Stimulated activated CD4-positive, alpha-beta T cell treated with anti-CD3 and anti-CD28 coated beads, Interleukin-4, amount 100 ng/mL, for 1 hour (primary cell): ENCODE data around the gene ARFIP1.
A peak's percentile ranks its signal among the peaks of the same experiment; 100 is the strongest.

Experiments
- DNase-seq: peaks from one replicate; pipeline ENCODE4 v3.0.0-alpha.2; 2020

ARFIP1 gene

DNA sequence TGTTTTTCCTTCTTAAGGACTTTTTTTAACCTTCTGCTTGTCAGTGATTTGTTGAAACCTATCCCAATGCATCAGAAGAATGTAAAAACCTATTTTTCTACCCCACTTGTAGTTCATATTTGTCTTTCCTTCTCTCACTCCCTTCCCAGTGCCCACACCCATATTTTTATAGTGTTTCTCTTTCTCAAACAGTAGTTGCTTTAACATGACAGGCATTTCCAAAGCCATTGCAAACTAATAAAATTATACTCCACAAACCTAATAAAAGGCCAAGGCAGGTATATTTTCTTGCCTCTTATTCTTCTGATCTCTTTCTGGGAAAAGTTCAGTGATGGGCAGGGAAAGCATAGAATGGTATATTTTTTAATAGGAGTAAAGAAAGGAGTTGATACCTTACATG is 120.6 kb downstream of the ARFIP1 start:
- no peak for DNase-seq

GRCh38 chr4:152901205-152901604 is 121.5 kb downstream of the ARFIP1 start:
- DNase-seq = no peak

GRCh38 chr4:152903658-152904057 is 123.9 kb downstream of the ARFIP1 start:
- no peak for DNase-seq

GRCh38 chr4:152909901-152910300 is 130.1 kb downstream of the ARFIP1 start:
- DNase-seq = no peak

DNA sequence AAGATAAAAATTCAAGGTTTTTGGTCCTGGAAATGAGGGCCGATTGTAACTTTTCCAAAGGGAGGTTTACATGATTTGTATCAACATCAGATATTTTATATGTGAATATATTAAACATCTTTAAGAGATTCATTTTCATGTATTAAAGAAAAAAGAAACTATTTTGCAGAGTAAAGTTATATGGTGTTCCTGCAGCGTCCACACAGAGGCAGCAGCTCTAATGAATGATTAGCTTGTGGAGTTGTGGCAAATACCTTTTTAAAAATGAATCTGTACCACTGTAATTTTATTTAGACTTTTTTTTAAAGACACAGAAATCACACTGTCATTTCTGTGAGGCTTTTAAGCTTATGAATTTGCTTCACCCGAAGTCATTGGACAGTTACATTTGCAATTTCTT is 130.8 kb downstream of the ARFIP1 start:
- DNase-seq = no peak

DNA sequence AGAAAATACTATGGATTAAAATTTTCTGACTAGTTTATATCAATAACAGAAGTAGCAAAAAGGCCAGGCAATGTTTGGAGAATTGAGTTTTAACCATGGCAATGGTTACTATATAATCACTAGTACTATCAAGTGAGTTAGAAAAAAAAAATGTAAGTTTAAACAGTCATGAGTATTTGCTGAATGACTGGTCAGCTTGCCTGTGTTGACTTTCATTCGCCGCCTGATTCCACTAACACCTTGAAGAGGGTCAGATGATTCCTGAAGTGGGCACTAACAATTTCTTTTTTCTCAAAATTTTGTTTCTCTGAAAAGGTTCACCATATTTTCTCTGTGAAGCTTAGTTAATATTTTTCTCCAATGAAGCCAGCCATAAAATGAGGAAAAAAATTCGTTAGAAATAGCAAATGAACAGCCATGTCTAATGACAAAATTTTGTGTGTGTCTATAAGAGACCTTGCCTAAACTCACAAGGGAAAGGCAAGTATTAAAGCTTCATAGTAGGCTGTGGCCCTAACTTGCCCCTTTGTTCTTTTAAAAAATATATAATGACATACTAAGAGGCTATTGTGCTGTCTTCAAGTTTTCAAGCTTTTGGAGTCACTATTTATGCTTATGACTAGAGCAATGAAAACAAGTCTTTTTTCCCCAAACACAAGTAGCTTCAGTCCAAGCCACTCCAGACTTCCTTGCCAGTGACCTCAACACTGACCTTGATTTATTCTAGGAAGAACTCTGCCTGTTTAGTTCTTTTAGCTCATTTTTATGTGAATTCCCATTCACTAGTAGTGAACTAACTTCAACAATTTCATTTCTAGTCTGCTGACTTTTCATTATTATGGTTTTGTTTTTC is 138.0 kb downstream of the ARFIP1 start:
- DNase-seq = no peak

DNA sequence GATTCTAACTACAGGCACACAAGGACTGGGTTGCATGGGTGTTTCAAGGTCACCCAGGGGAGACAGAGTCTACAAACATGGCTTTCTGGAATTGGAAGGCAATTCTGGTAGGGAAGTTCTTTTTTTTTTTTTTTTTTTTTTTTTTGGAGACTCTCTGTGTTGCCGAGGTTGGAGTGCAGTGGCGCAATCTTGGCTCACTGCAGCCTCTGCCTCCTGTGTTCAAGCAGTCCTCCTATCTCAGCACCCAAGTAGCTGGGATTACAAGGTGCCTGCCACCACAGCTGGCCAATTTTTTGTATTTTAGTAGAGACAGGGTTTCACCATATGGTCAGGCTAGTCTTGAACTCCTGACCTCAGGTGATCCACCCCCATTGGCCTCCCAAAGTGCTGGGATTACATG is 140.1 kb downstream of the ARFIP1 start:
- DNase-seq = no peak

DNA sequence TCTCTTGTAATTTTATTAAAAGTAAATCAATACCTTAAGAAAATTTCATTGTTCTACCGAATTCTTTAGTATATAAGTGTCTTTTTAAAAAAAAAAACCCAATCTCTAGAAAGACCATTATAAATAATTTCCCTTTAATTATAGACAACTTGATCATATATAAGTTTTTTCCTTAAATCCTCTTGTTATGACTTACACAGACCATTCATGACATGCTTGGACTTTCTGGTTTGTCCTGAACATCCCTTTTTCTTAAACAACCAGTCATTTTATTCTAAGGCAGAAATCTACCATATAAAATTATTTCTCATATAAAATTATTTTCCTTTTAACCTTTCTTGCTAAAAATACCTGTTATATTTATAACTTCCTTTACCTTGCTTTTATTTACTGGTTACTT is 141.0 kb downstream of the ARFIP1 start:
- DNase-seq = no peak

- DNase-seq = no peak
Observed at GRCh38 chr4:152921284-152921683, 141.5 kb downstream of the ARFIP1 start.

DNA sequence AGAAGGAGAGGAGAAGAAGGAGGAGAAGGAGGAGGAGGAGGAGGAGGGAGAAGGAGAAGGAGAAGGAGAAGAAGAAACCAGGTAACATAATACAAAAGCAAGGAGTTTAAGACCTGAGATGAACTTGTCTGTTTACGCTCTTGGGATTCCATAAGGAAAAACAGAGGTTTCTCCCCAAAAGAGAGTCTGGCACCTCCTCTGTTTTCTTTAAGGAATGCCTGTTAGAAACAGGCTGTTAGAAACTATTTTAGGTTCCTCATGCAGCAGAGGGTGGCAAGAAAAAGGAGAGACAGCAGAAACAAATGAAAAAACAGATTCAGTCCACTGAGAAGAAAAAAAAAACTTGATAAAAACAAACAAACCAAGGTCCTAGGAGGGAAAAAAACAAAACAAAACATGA is 146.1 kb downstream of the ARFIP1 start:
- DNase-seq = no peak

GRCh38 chr4:152926959-152927358 is 147.2 kb downstream of the ARFIP1 start:
- no peak for DNase-seq

GRCh38 chr4:152927737-152928136 is 148.0 kb downstream of the ARFIP1 start:
- DNase-seq = no peak

- DNase-seq = no peak
Observed at GRCh38 chr4:152928286-152928685, 148.5 kb downstream of the ARFIP1 start.

DNA sequence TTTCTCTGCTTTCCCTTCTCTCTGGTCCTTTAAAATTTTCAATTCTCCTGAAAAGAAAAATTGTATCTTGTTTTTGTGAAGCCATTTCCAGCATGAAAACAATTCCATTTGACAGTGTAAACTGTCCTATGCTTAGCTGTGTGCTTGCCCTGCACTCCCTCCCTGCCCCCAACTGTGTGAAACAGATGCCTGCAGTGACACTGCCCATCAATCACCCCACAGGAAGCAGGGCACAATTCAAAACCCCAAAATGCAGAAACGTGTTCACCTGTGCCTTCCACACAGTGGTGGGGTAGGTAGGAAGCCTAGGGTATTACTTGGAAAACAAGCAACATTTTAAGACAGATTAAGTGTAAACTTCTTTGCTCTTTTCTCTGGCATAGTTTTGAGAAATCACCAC is 150.1 kb downstream of the ARFIP1 start:
- DNase-seq = no peak

GRCh38 chr4:152935143-152935542 is 155.4 kb downstream of the ARFIP1 start:
- DNase-seq = no peak

DNA sequence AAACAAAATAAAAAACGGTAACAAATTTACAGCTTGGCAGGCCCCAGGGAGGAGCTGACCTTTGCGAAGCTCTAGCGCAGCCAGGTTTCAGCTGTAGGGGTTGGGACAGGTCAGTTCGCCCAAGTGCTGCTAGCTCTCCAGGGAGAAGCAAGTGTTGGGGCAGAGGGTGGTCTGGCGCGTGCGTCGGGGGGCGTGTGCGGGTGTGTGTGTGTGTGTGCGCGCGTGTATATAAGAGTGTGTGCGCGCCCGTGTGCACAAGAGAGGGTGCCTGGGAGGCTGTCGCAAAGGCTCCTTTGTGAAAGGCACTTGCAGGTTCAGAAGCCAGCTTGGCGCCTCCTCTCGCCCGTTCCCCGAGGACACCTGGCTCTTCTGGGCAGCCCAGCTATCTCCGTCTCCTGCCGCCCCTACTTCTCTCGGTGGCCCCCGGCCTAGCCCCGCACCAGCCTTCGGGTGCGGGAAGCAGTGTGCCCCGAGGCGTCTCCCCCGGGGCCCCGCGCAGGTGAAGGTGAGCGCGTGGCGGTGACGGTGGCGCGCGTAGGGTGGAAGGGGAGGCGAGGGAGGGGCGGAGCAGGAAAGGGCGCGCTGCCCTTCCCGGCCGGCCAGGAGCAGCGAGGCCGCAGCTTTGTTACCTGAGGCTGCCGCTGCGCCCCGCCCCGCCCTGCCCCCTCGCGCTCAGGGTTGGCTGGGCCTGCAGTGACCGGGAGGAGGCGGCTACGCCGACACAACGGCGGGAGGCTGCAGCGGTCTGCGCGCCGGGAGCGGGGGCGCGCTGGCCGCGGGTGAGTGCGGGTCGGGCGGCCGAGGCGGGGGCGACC is 156.1 kb downstream of the ARFIP1 start, which contains the start of gene FHDC1:
Gene FHDC1, plus strand, starts transcription at position 693 of the 815 bp plus-strand sequence. CDS start 6,735 bp downstream, outside the sequence.
- DNase-seq = peak; percentile 7

- DNase-seq = peak; percentile 7
Observed at GRCh38 chr4:152936446-152937335, 156.9 kb downstream of the ARFIP1 start.

- DNase-seq = peak; percentile 25
Observed at GRCh38 chr4:152937336-152938236, 157.8 kb downstream of the ARFIP1 start.

DNA sequence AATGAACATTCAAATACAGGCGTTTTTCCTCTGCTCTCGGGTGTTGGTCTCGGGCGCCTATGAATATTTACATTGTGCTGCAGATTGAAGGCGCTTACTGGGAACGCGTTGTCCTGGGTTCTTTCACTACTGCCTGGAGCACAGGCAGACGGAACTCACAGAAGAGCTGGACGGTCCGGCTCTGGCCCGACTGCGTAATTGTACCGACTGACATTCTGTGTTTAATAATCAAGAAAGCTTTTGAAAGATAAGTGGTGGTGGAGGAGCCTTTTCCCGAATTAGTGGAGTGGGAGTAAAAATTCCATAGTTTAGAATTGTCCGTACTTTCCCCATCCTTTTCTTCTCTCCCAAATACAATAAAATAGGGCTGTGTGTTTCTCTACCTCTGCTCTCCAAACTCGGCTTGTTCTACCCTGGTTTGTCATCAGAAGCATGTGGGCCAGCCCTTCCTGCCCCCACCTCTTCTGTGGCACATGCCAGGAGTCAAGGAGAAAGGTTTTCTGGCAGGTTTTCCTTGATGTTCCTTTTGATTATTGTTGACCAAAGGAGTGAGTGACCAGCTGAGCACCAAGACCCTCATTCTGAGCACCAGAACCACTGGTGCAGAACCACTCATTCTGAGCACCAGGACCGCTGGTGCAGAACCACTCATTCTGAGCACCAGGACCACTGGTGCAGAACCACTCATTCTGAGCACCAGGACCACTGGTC is 158.6 kb downstream of the ARFIP1 start:
- DNase-seq = no peak

DNA sequence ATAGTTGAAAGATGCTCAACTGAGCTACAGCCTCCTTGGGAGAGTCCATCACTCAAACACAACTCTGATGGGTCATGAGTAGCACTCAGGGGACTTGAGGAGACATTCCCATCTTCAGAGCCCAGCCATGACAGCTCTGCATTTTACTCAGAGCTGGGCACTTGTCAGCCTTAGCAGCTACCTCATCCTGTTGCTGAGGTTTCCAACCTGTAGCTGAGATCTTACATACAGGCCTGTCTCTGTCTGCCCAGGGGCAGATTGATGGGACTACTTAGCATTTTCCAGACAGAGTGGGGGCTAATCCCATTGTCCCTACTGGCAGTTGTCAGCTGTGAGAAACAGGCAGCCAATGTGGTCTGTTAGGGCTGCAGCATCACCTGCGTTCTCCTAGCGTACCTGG is 159.9 kb downstream of the ARFIP1 start:
- DNase-seq = no peak

GRCh38 chr4:152940461-152940860 is 160.7 kb downstream of the ARFIP1 start:
- no peak for DNase-seq
